ENCODE measurements around the gene FNDC10.
"Not testable (repeated sequence)": the region's sequence is repeated elsewhere in the genome, so short reads cannot be mapped to it uniquely, and the experiment has no call there.

The FNDC10 gene

DNA sequence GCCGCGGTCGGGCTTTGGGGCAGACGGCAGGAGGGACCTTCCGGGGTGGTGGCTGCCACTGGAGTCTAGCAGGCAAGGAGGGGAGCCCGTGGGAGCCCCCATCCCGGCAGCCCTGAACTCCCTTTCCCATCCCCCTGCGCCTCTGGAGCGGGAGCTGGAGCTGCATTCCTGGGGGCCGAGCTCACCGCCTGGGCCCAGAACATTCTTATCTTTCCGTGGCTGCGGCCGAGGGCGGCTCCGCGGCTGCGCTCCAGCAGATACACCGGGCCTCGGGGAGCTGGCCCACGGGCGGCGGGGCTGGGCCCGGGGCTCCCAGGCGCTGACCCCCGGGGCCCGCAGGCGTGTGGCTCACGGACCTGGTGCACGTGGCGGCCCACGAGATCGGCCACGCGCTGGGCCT, 33.5 kb upstream of the FNDC10 start:
- not testable (repeated sequence) for H3K4me3 ChIP-seq (ENCODE audit: low read depth, low read length); H3K4me1 ChIP-seq (ENCODE audit: control insufficient read depth, insufficient read depth, low read length); H3K9me3 ChIP-seq (ENCODE audit: control insufficient read depth, insufficient read depth, low read length); H3K27me3 ChIP-seq (ENCODE audit: control insufficient read depth, insufficient read depth, low read length); H3K36me3 ChIP-seq (ENCODE audit: control insufficient read depth, insufficient read depth, low read length); H3K9ac ChIP-seq (ENCODE audit: low read depth, low read length)

DNA sequence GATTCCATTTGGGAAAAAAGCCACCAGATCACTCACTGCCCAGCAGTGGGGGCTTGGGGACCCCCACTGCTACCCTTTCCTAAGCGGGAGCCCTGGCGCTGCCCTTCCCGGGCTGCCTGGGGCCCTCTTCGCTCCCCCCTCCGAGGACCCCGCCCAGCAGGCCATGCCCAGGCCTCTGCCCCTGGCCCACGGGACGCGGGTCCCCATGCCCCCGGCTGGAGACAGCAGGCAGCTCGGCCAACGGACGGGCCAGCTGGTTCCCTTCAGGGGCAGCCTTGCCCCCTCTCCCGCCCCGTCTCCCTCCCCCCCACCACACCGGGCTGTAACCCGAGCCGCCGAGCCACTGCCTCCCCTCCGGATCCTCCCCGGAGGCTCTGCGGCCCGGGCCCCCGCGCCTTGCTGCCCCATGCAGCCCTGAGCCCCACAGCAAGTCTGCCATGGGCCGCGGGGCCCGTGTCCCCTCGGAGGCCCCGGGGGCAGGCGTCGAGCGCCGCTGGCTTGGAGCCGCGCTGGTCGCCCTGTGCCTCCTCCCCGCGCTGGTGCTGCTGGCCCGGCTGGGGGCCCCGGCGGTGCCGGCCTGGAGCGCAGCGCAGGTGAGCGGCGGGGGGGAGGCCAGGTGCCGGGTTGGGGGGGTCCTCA, 32.0 kb upstream of the FNDC10 start, which contains the start of gene MMP23B:
MMP23B (plus strand) TSS at position 392 of the 639 bp plus-strand sequence; CDS start at position 438, 46 bp downstream.
- Histone ChIP-seq H3K36me3 (ENCODE audit: control insufficient read depth, insufficient read depth, low read length) (peaks cover 3% of the 10 kb centered on the region), H3K9ac (ENCODE audit: low read depth, low read length) (no peak within 1 kb of the TSS), H3K9me3 (ENCODE audit: control insufficient read depth, insufficient read depth, low read length) (no peaks in the 10 kb centered on the region), H3K4me1 (ENCODE audit: control insufficient read depth, insufficient read depth, low read length) (no peaks in the 10 kb centered on the region), H3K27me3 (ENCODE audit: control insufficient read depth, insufficient read depth, low read length) (peaks cover 3% of the 10 kb centered on the region), H3K4me3 (ENCODE audit: low read depth, low read length) (peak within 1 kb of the TSS; percentile 49)

DNA sequence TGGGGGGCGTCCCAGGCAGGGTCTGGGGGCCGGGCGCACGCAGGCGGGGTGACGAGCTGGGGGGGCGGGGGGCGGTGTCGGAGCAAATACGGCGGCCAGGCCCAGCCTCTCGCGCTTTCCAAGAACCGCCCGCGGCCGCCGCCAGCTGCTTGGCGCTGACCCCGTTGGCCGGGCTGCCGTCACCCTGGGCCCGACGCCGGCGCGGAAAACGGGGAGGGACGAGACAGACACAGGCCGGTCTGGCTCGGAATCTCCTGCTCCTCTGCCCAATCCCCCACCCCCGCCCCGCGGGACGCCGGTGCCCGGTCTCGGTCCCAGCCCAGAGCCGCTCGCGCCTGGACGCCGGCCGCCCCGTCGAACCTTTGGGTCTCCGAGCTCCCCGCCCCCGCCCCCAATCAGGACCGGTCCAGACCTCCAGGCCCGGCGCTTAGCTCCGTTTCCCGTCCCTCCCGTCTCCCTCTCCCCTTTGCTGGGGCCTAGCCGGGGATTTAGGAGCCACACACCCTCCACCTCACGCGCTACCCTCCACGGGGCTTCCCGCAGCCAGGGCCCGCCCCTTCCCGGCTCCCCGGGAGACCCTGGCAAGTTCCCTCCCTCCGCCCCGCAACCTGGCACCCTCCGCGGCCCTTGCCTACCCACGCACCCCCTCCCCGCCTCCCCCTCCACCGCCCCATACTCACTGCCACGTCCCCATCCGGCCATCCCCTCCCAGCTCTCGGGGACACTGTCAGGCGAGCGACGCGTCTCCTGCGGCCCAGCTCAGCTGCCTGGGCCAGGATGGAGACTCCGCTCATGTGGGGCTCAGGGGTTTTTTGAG, 31.2 kb upstream of the FNDC10 start:
- no peaks in the 10 kb centered on the region for H3K9me3 ChIP-seq (ENCODE audit: control insufficient read depth, insufficient read depth, low read length)
- no peaks in the 10 kb centered on the region for H3K4me1 ChIP-seq (ENCODE audit: control insufficient read depth, insufficient read depth, low read length)
- no peak overlapping the region for H3K9ac ChIP-seq (ENCODE audit: low read depth, low read length)
- peak overlapping the region; percentile 49 for H3K4me3 ChIP-seq (ENCODE audit: low read depth, low read length)
- peaks cover 3% of the 10 kb centered on the region for H3K27me3 ChIP-seq (ENCODE audit: control insufficient read depth, insufficient read depth, low read length)
- peaks cover 2% of the 10 kb centered on the region for H3K36me3 ChIP-seq (ENCODE audit: control insufficient read depth, insufficient read depth, low read length)

DNA sequence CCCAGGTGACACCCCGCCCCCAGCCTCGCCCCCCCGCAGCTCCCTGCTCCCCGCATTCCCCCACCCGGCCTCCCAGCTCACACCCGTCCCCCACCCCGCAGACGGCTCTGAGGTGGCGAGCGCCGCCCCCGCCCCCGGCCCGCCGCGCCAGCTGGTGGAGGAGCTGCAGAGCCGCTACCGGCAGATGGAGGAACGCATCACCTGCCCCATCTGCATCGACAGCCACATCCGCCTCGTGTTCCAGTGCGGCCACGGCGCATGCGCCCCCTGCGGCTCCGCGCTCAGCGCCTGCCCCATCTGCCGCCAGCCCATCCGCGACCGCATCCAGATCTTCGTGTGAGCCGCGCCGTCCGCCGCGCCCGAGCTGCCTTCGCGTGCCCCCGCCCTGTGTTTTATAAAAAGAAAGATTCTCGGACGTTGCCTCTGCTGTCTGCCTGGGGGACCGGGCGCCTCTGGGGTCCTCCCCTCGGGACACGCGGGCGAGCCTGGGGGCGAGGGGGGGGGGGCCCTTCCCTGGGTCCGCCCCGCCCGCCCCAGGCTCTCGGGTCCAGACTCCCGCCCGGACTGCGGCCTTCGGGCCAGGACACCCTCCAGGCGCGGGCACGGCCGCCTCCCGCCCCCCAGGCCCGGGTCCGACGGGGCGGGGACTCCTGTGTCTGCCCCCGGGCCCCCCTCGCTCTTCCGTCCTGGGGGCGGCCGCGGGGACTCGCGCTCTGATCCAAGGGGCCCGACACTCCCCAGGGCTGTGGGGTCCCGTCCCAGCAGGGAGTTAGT, 30.4 kb upstream of the FNDC10 start:
- H3K27me3 ChIP-seq (ENCODE audit: control insufficient read depth, insufficient read depth, low read length) = peaks cover 3% of the 10 kb centered on the region
- no peaks in the 10 kb centered on the region for H3K4me1 ChIP-seq (ENCODE audit: control insufficient read depth, insufficient read depth, low read length)
- H3K36me3 ChIP-seq (ENCODE audit: control insufficient read depth, insufficient read depth, low read length) = peaks cover 2% of the 10 kb centered on the region
- H3K9me3 ChIP-seq (ENCODE audit: control insufficient read depth, insufficient read depth, low read length) = no peaks in the 10 kb centered on the region
- no peak overlapping the region for H3K9ac ChIP-seq (ENCODE audit: low read depth, low read length)
- no peak overlapping the region for H3K4me3 ChIP-seq (ENCODE audit: low read depth, low read length)

DNA sequence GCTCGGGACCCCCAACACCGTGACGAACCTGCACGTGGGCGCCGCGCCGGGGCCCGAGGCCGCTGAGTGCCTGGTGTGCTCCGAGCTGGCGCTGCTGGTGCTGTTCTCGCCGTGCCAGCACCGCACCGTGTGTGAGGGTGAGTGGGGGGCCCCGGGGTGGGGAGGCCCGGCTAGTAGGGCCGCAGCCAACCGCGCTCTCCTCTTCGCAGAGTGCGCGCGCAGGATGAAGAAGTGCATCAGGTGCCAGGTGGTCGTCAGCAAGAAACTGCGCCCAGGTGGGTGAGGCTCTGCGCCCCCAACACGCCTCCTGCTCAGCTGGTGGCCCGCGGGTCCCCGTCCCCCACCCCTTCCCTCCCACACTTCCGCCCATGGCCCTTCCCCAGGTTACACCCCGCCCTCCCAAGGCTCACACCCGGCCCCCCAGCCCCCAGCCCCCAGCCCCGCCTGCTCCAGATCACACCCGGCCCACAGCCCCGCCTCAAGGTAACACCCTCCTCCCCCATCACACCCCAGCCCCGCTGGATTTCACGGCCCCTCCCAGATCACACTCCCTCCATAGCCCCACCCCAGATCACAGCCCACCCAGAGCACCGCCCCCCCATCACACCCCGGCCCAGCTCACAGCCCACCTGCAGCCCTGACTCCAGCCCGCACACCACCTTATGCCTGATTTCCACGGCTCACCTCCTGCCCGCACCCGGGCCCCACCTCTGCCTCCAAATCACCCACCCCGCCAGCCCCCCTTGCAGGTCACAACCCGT, 29.7 kb upstream of the FNDC10 start:
- Histone ChIP-seq H3K4me1 (ENCODE audit: control insufficient read depth, insufficient read depth, low read length) (no peaks in the 10 kb centered on the region), H3K4me3 (ENCODE audit: low read depth, low read length) (peak overlapping the region; percentile 46), H3K9me3 (ENCODE audit: control insufficient read depth, insufficient read depth, low read length) (no peaks in the 10 kb centered on the region), H3K27me3 (ENCODE audit: control insufficient read depth, insufficient read depth, low read length) (peaks cover 3% of the 10 kb centered on the region), H3K9ac (ENCODE audit: low read depth, low read length) (peak overlapping the region; percentile 47), H3K36me3 (ENCODE audit: control insufficient read depth, insufficient read depth, low read length) (peaks cover 2% of the 10 kb centered on the region)

DNA sequence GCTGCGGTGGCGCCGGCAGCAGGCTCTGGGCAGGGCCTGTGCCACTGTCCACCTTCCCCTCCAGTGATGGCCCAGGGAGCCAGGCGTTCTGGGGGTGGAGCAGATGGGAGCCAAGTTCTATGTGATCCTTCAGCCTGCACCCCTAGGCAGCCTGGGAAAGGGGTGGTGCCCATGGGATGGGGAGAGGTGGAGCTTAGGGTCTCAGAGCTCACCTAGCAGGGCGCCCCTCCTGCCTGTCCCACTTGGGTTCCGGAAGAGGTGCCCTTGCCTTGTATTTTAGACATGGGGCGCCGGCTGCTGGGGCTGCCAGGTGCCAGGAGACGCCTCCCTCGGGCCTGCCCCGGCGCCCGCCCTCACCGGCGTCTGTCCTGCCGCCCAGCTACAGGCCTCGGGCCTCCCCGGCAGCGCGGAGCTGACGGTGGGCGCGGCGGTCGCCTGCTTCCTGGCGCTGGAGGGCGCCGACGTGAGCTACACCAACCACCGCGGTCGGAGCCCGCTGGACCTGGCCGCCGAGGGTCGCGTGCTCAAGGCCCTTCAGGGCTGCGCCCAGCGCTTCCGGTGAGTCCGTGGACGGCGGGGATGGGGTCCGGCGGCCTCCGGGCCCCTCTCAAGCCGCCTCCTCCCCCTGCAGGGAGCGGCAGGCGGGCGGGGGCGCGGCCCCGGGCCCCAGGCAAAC, 29.0 kb upstream of the FNDC10 start:
- peak overlapping the region; percentile 47 for H3K9ac ChIP-seq (ENCODE audit: low read depth, low read length)
- no peaks in the 10 kb centered on the region for H3K4me1 ChIP-seq (ENCODE audit: control insufficient read depth, insufficient read depth, low read length)
- H3K9me3 ChIP-seq (ENCODE audit: control insufficient read depth, insufficient read depth, low read length) = no peaks in the 10 kb centered on the region
- peaks cover 2% of the 10 kb centered on the region for H3K36me3 ChIP-seq (ENCODE audit: control insufficient read depth, insufficient read depth, low read length)
- peaks cover 3% of the 10 kb centered on the region for H3K27me3 ChIP-seq (ENCODE audit: control insufficient read depth, insufficient read depth, low read length)
- peak overlapping the region; percentile 46 for H3K4me3 ChIP-seq (ENCODE audit: low read depth, low read length)

DNA sequence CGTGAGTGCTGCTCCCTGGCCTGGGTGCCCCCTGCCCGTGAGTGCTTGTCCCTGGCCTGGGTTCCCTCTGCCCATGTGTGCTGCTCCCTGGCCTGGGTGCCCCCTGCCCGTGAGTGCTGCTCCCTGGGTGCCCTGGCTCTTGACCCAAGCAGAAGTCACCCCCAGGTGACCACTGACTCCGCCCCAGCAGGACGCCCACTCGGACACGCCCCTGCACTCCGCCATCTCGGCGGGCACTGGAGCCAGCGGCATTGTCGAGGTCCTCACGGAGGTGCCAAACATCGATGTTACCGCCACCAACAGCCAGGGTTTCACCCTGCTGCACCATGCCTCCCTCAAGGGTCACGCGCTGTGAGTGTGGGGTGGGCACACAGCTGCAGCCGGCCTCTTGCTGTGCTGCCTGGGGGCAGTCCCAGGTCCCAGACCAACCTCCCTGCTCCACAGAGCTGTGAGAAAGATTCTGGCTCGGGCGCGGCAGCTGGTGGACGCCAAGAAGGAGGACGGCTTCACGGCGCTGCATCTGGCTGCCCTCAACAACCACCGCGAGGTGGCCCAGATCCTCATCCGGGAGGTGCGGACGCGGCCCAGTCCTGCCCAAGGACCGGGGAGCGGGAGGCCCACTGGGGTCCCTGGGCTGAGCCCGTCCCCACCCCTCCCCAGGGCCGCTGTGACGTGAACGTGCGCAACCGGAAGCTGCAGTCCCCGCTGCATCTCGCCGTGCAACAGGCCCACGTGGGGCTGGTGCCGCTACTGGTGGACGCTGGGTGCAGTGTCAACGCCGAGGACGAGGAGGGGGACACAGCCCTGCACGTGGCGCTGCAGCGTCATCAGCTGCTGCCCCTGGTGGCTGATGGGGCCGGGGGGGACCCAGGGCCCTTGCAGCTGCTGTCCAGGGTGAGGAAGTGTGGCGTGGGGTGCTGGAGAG, 28.2 kb upstream of the FNDC10 start:
- no peaks in the 10 kb centered on the region for H3K9me3 ChIP-seq (ENCODE audit: control insufficient read depth, insufficient read depth, low read length)
- peaks cover 3% of the 10 kb centered on the region for H3K27me3 ChIP-seq (ENCODE audit: control insufficient read depth, insufficient read depth, low read length)
- H3K4me1 ChIP-seq (ENCODE audit: control insufficient read depth, insufficient read depth, low read length) = no peaks in the 10 kb centered on the region
- peaks cover 2% of the 10 kb centered on the region for H3K36me3 ChIP-seq (ENCODE audit: control insufficient read depth, insufficient read depth, low read length)
- no peak overlapping the region for H3K4me3 ChIP-seq (ENCODE audit: low read depth, low read length)
- H3K9ac ChIP-seq (ENCODE audit: low read depth, low read length) = no peak overlapping the region

DNA sequence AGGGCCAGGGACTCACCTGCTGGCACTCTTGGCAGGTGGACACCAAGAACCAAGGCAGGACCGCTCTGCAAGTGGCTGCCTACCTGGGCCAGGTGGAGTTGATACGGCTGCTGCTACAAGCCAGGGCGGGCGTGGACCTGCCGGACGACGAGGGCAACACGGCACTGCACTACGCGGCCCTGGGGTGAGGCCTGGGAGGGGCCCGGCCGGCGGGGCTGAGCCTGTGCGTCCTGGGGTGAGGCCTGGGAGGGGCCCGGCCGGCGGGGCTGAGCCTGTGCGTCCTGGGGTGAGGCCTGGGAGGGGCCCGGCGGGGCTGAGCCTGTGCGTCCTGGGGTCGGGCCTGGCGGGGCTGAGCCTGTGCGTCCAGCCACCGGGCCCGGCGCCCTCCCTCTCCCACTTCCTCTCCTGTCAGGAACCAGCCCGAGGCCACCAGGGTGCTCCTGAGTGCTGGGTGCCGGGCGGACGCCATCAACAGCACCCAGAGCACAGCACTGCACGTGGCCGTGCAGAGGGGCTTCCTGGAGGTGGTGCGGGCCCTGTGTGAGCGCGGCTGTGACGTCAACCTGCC, 27.4 kb upstream of the FNDC10 start:
- peaks cover 2% of the 10 kb centered on the region for H3K36me3 ChIP-seq (ENCODE audit: control insufficient read depth, insufficient read depth, low read length)
- peaks cover 3% of the 10 kb centered on the region for H3K27me3 ChIP-seq (ENCODE audit: control insufficient read depth, insufficient read depth, low read length)
- no peak overlapping the region for H3K4me3 ChIP-seq (ENCODE audit: low read depth, low read length)
- no peak overlapping the region for H3K9ac ChIP-seq (ENCODE audit: low read depth, low read length)
- H3K9me3 ChIP-seq (ENCODE audit: control insufficient read depth, insufficient read depth, low read length) = no peaks in the 10 kb centered on the region
- no peaks in the 10 kb centered on the region for H3K4me1 ChIP-seq (ENCODE audit: control insufficient read depth, insufficient read depth, low read length)

DNA sequence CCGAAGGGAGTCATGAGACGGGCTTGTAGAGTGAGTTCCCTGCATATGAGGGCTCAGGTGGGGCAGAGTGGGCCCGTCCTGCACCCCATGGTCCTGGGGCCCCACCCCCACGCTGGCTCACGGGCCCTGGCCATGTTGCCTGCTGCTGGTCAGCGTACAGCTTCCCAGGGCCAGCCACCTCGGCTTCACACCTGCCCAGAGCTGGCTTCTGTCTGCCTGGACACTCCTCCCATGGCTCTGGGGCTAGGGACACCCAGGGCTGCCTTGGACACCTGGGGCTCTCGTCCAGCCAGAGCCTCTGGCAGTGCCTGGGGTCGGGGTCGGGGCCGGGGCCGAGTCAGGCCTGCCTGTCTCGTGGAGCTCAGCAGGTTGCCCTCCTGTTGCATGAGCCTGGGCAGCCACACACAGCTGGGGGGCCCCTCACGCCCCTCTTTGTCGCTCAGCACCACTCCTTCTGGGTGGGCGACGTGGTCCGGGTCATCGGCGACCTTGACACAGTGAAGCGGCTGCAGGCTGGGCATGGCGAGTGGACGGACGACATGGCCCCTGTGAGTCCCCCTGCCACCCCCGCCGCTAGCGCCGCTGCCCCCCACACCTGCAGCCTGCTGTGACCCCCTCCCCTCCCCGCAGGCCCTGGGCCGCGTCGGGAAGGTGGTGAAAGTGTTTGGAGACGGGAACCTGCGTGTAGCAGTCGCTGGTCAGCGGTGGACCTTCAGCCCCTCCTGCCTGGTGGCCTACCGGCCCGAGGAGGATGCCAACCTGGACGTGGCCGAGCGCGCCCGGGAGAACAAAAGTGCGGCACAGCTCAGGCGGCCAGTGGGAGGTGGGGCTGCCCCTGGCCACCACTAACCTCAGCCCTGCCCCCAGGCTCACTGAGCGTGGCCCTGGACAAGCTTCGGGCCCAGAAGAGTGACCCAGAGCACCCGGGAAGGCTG, 26.5 kb upstream of the FNDC10 start:
- no peaks in the 10 kb centered on the region for H3K27me3 ChIP-seq (ENCODE audit: control insufficient read depth, insufficient read depth, low read length)
- H3K4me1 ChIP-seq (ENCODE audit: control insufficient read depth, insufficient read depth, low read length) = no peaks in the 10 kb centered on the region
- no peak overlapping the region for H3K4me3 ChIP-seq (ENCODE audit: low read depth, low read length)
- peaks cover 2% of the 10 kb centered on the region for H3K36me3 ChIP-seq (ENCODE audit: control insufficient read depth, insufficient read depth, low read length)
- no peak overlapping the region for H3K9ac ChIP-seq (ENCODE audit: low read depth, low read length)
- no peaks in the 10 kb centered on the region for H3K9me3 ChIP-seq (ENCODE audit: control insufficient read depth, insufficient read depth, low read length)
